GM18499 (cell line): ENCODE results near the gene NDFIP2.

Experiments
- ATAC-seq: cut with Tn5 transposase; IDR thresholded peaks from one replicate; pipeline ENCODE4 v1.9.1; 2021; ENCODE audit warnings: moderate number of reproducible peaks; ENCODE audit not compliant: insufficient read depth, unreplicated experiment

The NDFIP2 gene, protein sequence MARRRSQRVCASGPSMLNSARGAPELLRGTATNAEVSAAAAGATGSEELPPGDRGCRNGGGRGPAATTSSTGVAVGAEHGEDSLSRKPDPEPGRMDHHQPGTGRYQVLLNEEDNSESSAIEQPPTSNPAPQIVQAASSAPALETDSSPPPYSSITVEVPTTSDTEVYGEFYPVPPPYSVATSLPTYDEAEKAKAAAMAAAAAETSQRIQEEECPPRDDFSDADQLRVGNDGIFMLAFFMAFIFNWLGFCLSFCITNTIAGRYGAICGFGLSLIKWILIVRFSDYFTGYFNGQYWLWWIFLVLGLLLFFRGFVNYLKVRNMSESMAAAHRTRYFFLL

DNA sequence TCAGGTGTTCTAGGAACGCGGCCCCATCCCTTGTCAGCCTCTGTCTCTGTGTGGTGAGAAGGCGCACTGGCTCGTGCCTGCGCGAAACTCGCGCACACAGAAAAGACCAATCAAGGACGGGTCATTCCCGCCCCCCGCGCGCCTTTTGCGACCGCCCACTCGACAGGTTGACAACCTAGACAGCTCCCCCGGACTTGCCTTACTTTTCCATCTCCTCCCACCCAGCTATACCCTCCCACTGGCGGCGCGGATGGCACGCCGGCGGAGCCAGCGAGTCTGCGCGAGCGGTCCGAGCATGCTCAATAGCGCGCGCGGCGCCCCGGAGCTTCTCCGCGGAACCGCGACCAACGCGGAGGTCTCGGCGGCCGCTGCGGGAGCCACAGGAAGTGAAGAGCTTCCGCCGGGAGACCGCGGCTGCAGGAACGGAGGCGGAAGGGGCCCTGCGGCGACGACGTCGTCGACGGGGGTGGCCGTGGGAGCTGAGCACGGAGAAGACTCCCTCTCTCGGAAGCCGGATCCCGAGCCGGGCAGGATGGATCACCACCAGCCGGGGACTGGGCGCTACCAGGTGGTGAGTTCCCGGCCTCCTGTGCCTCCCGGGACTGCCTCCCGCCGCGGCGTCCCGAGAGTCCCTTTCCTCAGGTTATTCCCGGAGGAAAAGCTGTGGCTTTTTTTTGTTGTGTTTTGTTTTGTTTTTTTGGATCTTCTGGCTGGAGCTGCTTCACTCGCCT is at the start of gene NDFIP2:
Gene NDFIP2, plus strand, starts transcription at position 202 of the 731 bp plus-strand sequence. Its CDS starts 49 bp downstream, at position 251.
- peak; percentile 74 for ATAC-seq

DNA sequence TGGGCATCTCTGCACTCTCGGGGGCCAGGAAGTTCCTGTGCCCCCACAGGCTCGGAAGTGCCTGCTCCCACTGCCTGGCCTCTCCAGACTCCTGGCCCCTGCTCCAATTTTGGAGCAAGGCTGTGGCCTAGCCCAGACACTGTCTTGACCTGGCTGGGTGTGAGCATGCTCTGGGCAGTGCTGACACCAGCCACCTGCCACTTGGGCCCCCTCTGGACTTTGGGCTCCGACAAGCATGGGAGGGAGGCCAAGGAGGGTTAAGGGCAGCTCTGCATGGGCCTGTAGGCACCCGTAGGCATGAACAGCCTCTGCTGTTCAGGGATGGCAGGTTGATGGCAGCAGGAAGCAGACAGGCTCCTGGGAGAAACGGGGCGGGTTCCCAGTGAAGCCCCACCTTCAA is 48.9 kb upstream of the NDFIP2 start:
- no peak for ATAC-seq

DNA sequence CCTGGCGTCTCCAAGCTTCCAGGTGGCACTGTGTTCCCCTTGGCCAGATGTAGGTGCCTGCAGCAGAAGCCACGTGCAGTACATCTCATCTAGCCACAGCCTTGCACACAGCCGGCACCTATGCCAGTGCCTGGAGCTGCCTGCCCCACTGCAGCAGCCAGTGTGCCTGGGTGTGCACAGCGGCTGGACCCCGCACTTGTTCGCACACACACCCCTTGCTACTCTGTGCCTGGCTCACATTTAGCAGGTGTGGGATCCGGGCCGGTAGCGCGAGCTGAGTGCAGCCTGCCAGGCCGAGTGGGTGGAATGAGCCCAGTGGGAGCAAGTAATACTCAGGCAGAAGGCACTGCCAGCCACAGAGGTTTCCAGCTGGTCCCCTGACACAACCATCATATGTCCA is 48.0 kb upstream of the NDFIP2 start:
- no peak for ATAC-seq

DNA sequence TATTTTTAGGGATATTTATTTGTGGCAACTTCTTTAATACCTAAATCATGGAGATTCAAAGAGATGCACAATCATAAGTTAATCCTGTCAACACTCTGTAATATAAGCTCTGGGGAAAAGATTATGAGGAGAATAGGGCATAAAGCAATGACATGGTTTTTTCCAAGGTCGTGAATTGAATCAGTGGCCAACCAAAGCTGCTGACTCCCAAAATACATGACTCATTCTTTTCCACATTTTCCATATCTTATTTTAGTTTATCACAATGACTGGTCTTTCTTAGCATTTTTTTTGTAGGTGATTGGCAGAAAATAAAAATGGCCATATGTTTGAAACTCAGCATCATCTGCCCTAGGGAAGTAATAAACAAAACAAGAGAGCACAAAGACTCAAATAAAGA is 46.4 kb upstream of the NDFIP2 start:
- ATAC-seq: no peak

DNA sequence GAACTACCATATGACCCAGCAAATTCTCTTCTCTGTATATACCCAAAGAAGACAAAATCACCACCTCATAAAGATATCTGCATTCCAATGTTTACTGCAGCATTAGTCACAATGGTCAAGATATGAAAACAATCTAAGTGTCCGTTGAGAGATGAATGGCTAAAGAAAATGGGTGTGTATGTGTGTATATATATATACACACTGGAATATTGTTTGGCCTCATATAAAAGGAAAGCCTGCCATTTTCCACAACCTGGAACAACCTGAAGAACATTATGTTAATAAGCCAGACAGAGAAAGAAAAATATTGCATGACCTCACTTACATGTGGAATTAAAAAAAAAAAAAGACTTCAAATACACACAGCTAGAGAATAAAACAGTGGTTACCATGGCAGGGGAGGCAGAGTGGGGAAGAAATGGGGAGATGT is 45.4 kb upstream of the NDFIP2 start:
- ATAC-seq: no peak

DNA sequence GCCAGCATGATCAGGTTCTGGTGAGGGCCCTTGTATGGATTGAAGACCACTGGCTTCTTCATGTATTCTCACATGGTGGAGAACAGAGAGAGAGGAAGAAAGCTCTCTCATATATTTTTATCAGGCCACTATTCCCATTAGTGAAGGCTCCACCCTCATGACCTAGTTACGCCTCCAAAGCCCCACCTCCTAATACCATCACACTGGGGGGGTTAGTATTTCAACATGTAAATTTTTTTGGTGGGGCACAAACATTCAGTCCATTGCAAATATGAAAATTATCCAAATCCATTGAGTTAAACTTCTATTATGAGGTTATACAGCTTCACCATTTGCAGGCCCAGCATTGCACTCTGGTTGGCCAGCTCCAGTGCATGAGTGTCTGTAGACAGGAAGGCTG is 41.7 kb upstream of the NDFIP2 start:
- ATAC-seq: no peak

DNA sequence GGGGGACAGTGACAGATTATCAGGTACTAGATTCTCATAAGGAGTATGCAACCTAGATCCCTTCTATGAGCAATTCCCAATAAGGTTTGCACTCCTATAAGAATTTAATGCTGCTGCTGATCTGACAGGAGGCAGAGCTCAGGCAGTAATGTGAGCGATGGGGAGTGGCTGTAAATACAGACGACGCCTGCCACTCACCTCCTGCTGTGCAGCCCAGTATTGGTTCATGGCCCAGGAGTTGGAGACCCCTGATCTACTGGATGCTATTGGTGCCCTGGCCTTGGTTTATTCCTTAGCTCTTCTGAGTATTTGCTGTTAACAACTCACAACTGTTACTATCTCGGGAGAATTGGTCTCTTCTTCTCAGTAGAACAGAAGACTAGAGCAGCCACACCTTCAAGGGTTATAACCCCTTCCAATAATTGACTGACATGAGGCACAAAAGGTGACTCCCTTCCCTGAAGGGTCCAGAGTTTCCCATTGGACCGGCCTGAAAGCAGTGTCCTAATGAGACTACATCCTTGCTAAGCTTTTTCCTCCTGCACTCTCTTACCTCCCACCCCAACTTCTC is 39.9 kb upstream of the NDFIP2 start:
- ATAC-seq: no peak

DNA sequence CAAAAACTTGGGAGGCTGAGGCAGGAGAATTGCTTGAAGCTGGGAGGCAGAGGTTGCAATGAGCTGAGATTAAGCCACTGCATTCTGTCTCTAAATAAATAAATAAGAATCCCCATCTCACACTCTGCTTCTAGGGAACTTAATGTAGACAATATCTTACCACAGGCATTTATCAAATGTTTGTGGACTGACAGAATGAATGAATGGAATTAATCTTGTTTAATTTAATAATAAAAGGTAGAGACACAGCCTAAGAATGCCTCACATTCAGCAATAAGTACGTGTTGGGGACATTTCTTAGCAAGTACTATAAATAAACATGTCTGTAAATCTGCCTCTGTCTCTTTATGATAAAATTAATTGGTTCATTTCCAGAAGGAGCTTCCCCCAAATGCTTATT is 38.7 kb upstream of the NDFIP2 start:
- no peak for ATAC-seq

DNA sequence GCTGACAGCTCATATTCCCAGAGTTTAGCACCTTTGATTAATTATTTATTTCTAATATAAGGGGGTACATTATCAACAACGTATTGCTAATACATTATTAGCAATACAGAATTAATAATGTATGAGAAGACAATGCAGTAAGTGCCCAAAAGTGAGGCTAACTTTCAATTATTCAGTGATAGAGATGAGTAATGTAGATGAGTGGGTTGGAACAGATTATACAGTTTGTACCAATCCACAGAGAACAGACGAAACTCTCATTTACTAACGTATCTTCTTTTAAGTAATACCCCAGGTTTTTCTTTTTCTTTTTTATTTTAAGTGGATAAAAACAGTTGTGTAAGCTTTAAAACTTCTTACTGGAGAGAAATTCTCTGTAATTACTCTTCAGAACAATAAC is 38.2 kb upstream of the NDFIP2 start:
- no peak for ATAC-seq

DNA sequence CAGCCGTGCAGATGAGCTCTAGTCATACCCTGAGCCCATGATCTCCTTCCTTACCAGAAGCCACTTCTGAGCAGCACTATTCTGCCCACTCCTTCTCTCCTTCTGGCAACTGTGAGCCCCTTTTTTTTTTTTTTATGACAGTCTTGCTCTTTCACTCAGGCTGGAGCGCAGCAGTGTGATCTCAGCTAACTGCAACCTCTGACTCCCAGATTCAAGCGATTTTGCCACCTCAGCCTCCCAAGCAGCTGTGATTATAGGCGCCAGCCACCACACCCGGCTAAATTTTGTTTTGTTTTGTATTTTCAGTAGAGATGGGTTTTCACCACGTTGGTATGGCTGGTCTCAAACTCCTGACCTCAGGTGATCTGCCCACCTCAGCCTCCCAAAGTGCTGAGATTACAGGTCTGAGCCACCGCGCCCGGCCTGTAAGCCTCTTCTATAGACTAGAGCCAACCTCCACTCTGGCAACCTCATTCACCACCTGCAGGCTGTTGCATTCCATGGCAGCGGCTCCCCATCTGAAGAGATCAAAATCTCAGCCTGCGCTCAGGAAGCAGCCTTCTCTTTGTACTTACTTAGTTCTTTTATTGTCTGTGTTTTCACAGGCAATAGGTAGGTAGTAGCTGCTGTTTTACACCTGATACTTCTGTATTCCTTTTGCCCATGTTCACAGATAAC is 34.8 kb upstream of the NDFIP2 start:
- no peak for ATAC-seq

DNA sequence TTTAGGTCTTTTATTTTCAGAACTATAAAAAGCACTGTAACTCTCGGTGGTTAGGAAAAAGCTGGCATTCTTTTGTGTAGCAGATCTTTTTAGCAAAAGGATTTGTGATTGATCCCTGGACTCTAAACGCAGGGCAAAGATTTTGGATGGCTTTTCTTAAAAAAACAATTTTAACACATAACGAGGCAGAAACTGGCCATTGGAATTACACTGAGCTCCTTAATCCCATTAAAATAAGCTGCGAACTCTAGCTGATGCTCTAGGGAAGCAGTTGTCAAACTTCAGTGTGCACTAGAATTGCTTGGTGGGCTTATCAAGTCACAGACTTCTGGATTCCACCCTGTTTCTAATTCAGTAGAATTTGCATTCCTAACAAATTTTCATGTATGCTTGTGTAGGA is 33.8 kb upstream of the NDFIP2 start:
- ATAC-seq: no peak

DNA sequence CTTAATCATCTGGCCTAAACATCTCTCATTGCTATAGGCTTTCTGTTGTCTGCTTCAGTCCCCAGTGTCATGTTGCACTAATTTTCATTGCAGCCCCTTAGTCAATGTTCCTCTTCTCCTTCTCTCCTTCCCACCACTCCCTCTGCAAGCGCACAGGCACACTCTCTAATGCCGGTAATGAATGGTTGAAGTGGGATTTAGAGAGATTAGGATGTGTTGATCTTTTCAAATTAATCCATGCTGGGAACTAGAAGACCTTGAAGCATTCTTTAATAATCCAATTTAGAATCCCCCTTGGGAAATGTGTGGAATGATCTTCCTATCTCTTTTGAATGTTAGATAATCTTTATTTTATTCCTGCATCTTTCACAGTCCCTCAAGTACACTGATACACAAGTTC is 33.2 kb upstream of the NDFIP2 start:
- ATAC-seq: no peak

DNA sequence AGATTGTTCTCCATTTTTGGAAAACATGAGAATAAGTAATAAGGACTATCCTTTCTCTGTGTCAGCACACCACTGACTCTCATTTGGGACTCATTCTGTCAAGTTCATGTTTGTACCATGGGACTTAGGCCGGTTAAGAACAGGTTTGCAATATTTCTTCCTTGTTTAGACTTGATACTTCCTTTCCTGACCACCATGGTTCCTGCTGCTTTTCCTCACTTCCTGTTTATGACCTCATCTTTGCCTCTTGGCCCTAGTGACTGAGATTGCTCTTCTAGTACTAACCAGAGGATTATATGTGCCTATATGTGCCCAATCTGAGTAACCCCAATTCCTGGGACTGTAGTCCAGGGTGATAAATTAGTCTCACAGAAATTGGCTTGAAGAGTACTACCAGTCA is 32.5 kb upstream of the NDFIP2 start:
- no peak for ATAC-seq

DNA sequence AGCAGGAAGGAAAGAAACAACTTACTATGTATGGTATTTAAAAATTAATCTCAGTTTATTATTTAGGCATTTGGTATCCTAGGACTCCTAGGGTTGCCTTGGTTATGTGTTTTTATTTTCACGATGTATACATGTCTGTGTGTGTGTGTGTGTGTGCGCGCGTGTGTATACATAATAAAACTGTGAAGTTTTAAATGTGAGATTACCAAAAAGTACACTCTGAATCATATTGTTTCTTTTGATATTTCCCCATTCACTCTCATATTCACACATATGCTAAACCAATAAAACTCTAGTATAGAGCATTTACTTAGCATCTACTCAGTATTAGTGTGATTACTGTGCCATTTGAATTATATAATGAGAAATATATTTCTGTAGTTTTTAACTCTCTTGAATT is 30.8 kb upstream of the NDFIP2 start:
- ATAC-seq: no peak

DNA sequence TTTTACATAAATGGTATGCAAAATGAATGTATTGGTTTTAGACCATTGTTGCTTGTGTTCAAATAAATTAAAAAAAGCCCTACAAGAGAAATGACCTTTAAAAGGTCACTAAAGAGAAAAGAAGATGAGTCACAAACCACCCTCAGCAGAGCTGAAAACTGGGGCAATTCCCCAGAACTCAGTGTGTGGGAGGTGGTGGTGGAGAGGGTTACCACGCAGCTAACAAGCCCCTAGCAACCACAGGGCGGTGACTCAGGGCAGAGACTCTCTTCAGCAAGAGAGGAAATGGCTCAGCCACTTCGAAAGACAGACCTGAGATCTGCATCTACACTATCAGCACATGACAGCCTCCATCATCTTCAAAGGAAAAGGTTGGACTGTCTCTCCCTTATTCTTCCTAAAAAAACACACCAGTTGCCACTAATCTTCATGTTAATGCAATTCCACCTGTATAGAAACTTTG is 29.4 kb upstream of the NDFIP2 start:
- ATAC-seq: peak; percentile 96

DNA sequence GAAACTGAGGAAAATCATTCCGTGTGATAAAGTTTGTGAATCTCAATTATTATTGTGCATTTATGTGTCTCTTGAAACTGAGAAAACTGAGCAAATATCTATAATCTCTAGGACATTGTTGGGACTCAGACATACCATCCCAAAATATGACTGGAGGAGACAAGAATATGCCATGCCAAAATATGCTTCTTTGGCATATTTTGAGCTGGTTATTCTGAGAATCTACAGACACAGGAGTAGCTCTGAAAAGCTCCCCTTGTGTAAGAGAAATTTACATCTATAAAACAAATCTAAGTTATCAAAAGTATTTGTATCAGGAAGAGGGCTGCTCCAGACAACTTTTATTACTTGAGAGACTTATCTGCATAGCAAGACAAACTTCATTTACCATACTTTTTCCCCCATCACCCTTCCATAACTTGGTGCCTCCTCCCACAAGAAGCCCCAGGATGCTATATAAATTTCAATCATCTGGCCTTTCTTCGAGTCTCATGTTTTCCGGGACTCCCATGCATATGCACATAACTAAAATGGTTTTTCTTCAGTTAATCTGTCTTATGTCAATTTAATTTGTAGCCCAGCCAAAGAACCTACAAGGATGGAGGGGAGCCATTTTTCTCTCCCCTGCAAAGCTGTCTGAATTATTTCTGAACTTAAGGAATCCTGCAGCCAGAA is 28.6 kb upstream of the NDFIP2 start:
- ATAC-seq: no peak

DNA sequence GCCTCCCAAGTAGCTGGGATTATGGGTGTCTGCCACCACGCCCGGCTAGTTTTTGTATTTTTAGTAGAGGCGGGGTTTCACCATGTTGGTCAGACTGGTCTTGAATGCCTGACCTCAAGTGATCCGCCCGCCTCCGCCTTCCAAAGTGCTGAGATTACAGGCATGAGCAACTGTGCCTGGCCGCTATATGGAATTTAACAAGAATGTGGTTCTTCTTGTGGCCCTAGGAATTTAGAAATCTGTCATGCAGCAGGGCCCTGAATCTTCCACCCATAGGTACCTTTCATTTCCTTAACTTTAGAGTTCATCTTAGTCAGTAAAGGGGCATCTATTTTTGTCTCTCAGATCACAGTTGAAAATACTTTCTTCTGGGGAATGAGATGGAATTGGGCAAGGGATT is 25.6 kb upstream of the NDFIP2 start:
- no peak for ATAC-seq

DNA sequence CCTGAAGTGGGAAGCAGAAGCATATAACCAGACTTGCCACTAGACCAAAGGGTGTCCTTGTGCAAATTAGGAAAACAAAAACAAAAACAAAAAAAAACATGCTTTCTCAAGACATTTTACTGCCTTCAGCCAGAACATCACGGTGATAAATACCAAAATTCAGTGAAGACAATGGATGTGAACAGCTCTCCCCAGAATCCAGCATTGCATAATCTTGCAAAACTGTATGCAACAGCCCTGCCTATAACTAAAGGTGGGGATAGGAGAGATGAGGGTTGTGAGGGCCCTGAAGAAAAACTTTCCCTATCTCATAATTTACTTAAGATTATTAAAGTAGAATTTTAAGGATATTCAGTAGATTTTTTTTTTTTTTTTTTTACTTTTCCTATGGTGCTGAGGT is 24.9 kb upstream of the NDFIP2 start:
- no peak for ATAC-seq

DNA sequence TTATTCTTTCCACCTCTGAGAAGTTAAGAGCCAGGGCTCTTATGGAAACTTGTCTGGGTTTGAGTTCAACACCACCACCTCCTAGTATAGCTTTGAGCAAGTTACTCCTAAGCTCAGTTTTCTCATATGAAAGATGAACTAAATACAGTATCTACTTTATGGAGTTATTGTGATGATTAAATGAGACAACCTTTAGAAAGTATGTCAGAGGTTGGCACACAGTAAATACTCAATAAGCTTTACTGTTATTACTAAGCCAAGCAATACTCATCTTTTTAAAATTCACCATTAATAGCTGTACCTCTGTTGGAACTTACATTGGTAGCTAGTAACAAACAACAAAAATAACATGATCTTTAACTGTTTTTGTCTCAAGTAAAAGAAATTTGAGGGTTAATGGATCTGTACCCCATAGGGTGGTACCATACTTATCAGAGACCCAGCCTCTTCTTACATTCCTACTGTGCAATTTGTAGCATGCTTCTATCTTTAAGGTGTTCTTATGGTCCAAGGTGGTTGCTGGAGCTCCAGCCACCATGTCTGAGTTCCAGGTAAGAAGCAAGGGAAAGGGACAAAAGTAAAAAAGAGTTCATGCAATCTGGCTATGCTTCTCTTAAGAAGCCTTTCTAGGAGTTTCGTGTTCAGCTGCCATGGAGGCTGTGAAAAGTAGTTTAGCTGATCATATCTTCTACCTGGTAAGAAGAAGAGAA is 24.1 kb upstream of the NDFIP2 start:
- ATAC-seq: no peak

DNA sequence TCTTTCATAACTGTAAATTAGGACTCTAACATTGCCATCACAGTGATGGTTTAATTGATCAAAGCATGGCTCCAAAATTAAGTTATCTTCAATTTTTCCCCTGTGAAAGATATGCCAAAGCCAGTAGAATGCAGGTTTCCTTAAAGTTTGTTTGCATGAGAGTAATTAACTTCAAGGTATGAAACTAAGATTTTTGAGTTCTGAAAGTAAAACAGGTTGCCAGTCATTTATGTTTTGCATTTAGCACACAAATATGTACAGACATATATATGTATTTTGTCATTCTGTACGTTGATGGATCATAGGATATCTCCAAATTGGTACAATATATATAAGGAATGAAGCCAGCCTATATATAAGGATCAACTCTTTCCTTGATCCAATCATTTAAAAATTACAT is 23.6 kb upstream of the NDFIP2 start:
- ATAC-seq: no peak
